GM18951 (cell line): ENCODE results near the gene ZSCAN12.

Experiments
- POLR2A ChIP-seq: IDR thresholded peaks from 4 replicates; pipeline ENCODE4 v1.6.1; 2011; ENCODE audit warnings: mild to moderate bottlenecking; ENCODE audit not compliant: insufficient read length, insufficient read depth; ENCODE audit errors: extremely low read depth
- in situ Hi-C: fragments of 300-500 bp; cut with MboI; formaldehyde crosslinking; loops from one replicate; pipeline ENCODE4 v1.12.0; 2022; ENCODE audit warnings: low sequenced_read_pairs, mixed read lengths, inconsistent platforms; ENCODE audit not compliant: unreplicated experiment

Gene ZSCAN12

GRCh38 chr6:28336284-28337120 lies 63.0 kb downstream of the ZSCAN12 start:
- in situ Hi-C loops: no loop called here
- no peak for TF ChIP-seq POLR2A

DNA sequence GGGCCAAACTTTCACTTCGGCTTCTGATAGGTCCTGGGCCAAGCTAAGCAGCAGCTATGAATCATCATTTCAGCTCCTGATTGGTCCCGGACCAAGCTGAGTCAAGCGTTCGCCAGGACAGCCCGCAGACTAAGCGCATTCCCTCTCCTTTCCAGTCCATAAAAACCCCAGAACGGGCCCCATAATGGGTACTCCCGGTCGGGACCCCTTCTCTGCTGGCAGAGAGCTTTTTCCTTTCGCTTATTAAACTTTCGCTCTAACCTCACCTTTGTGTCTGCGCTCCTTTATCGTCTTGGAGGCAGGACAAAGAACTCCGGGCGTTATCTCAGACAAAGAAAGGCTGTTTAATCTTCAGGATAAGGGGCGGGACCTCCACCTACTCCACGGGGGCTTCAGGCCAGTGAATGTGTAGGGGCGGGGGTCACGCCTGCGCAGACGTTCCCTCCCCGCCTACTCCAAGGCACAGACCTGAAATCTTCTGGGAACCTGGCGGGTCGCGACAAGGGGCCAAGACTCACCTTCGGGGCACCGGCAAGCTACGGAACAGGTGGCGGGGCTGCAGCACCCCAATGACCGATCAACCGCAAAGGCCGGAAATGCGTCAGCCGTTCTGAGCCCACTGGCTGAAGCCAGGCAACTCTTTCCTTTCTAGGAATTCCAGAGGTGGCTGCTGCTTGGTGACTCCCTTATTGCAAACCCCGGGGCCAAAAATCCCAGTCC lies 63.8 kb downstream of the ZSCAN12 start, which contains the start of gene ZSCAN31:
Gene ZSCAN31, minus strand, starts transcription at position 585 of the 720 bp plus-strand sequence. CDS start 6,465 bp downstream, outside the sequence.
- peak; percentile 52 for TF ChIP-seq POLR2A
- in situ Hi-C loops: no loop called here

DNA sequence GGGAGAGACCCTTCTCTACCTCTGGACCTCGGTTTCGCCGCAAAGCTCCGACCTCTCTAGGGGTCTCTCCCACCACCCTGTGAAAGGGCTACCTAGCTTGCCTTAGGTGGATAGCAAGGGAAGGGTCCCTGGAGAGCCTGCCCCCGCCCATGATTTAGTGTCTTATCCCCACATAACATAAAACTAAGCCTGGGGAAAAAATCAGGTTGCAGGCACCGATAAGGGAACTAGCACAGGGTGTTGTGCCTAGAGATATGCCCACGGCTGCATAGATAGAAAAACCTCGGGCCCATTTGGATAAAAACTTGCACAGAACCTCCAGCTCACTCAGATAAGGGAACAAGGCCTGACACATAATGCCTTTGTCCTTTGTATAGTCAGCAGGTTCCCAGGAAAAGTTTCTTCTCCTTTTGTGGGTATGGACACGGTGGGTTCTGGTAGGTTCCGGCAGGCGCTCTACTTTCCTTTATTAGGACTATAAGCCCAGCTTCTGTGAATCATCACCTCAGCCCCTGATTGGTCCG lies 64.4 kb downstream of the ZSCAN12 start:
- TF ChIP-seq POLR2A: no peak
- in situ Hi-C loops: no loop called here

GRCh38 chr6:28334286-28335039 lies 65.1 kb downstream of the ZSCAN12 start:
- in situ Hi-C loops: no loop called here
- TF ChIP-seq POLR2A: no peak

DNA sequence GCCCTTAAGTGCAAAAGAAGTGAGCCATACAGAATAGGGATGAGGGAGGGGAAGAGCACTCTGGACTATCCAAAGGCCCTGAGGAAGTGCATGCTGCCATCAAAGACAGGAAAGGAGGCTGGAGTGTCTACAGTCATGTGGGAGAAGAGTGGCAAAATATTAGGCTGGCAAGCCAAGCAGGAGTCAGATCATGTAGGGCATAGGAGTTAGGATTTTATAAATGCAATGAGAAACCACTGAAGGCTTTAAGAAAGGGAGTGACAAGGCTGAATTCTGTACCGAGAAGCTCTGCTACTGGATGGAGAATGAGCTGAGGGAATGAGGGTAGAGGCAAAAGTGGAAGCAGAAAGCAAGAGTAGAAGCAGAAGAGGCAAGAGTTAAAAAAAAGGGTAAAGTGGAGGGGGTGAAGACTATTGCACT lies 65.9 kb downstream of the ZSCAN12 start:
- in situ Hi-C loops: no loop called here
- no peak for TF ChIP-seq POLR2A

- TF ChIP-seq POLR2A: no peak
- in situ Hi-C loops: no loop called here
These were observed 66.5 kb downstream of the ZSCAN12 start for GRCh38 chr6:28333047-28333446.

DNA sequence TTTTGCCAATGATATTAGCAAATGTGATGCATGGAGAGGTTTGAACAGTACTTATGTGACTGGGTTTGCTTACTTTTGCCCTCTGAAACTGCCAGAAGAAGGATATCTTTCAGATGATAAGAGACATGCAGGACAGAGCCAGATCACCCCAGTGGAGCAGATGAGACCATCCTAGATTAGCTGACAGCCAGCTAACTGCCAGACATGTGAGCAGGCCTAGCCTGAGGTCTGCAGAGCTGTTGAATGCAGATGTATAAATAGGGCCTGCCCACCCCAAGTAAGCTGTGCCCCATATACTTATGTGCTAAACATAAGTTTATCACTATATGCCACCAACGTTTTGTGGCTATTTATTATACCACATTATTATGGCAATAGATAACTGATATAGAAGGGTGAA lies 69.5 kb downstream of the ZSCAN12 start:
- TF ChIP-seq POLR2A: no peak
- in situ Hi-C loops: no loop called here
